Astrocyte (in vitro differentiated cells and primary cell): ENCODE results near the gene KCNJ1.

Source experiments
- CTCF ChIP-seq: IDR thresholded peaks from 2 replicates; pipeline ENCODE4 v1.5.1; 2011; ENCODE audit warnings: low read depth, mild to moderate bottlenecking, inconsistent platforms, low read length, moderate library complexity; ENCODE audit not compliant: insufficient read depth
- EZH2 ChIP-seq: IDR thresholded peaks from 2 replicates; pipeline ENCODE4 v1.6.1; 2012; ENCODE audit warnings: mild to moderate bottlenecking, low read length, inconsistent platforms; ENCODE audit not compliant: insufficient read depth

DNA sequence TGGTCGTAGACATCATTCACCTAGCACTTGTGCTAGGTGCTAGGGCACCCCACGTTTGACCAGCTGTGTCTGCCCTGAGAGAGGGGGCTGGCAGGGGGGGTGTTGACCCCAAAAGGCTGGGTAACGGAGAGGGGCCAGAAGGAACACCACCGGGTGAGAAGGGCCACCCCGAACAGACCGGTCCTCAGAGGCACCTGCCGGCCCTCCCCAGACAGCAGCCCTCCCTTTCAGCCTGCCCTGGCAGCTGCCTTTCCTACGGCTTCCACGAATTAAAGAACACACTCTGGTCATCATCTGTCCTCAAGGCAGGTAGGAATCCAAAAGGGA lies 23.1 kb upstream of the KCNJ1 start:
- TF ChIP-seq EZH2 (no peak), CTCF (no peak)
